HG03432 (cell line): ENCODE results near the gene INTS3.
"Not testable (repeated sequence)": the region's sequence is repeated elsewhere in the genome, so short reads cannot be mapped to it uniquely, and the experiment has no call there.

Source experiments
- ATAC-seq: cut with Tn5 transposase; IDR thresholded peaks from one replicate; pipeline ENCODE4 v1.9.1; 2021; ENCODE audit warnings: mild to moderate bottlenecking, moderate library complexity; ENCODE audit not compliant: unreplicated experiment

INTS3 gene

DNA sequence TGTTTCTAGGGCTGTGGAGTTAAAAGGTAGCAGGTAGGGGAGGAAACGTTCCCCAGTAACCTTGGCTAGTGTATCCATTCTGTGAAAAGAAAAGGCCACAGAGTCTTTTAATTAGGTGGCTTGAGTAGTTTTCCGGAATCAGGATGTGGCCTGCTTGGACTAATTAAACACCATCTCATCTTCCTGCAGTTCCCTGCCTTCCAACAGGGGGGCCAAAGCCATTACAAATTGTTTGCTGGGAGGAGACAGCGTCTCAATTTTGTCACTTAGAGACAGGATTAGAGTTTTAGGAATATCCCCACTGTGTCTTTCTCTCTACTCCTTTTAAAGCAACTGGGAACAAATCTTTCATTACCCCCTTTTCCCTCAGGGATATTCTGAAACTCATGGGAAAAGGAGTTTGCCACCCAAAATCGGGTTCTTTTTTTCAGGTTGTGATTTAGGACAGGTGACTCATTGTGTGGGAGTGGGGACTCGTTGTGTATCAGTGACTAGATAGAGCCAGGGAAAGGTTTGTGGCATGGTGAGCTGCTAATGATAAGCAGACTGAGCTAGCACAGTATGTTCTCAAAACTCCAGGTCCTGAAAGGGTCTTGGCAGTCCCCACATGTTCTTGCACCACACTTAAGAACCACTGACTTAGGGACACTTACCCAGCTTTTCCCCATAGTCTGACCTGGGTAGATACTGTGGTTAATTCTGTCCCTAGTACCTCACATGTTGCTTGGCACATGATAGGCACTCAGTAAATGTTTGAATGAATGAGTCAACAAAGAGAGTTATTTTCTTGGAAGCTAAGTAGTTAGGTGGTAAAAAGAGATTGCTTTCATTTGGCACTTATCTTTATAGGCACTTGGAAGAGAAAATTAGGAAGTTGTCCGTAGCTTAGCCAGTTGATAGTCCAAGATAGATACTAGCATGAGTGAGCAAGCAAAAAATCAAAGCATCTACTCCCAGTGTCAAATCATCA is 22.5 kb downstream of the INTS3 start:
- no peak for ATAC-seq

DNA sequence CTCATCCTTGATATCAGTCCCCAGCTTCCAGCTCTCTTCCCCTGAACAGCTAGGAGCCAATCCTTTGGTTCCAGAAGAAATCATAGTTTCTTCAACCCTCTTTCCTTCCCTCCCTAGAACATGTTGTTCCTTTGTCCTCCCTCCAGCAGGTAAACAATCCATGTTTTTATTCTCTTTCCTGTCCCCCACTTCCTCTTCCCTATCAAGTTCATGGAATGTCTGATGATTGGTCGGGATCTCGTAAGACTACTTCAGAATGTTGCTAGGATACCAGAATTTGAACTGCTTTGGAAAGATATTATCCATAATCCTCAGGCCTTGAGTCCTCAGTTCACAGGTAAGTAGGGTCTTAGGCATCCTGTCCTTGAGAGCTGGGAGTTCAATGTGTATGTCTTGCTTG is 24.2 kb downstream of the INTS3 start:
- ATAC-seq = no peak

DNA sequence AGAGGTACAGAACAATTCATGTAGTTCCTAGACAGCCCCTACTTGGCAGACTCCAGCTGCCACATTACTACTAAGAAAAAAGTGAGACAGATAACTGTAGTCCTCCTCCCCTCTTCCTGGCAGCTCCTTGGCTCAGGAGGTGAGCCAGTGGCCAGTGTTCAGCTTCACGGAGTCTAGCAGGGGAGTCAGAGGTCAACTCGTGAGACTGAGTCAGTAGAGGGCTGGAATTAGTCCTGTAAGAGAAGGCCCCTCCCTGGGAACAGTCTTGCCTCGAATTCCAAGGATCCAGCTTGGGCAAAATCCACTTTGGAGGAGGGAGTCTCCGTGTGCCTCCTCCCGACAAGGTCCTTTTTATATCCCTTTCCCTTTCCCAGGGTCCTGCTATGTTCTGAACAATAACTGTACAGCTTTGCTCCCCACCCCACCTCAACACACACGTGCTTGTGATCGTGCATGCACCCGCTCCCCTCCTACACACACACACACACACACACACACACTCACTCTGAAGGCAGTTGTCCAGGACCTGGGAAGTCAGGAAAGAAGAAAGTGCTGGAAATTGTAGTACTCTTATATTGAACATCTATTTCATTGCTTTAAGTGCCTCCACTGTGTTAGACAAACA is 24.8 kb downstream of the INTS3 start:
- no peak for ATAC-seq

DNA sequence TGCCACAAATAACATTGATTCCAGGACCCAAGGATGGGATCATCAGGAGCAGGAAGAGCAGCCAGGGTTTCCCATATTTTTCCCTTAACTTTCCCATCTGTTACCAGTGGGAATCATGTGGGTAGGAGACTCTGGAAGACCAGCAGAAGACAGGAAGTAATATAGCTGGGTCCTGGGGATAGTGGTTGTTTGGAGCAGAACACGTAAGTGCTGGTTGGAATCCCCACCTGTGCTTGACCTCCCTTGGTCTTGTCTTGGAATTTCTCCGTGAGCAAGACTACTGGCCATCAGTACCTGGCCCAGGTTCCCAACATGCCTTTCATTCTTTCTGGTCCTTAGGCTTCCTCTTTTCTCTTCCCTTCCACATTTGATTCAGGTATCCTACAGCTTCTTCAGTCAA is 26.4 kb downstream of the INTS3 start:
- ATAC-seq = no peak

DNA sequence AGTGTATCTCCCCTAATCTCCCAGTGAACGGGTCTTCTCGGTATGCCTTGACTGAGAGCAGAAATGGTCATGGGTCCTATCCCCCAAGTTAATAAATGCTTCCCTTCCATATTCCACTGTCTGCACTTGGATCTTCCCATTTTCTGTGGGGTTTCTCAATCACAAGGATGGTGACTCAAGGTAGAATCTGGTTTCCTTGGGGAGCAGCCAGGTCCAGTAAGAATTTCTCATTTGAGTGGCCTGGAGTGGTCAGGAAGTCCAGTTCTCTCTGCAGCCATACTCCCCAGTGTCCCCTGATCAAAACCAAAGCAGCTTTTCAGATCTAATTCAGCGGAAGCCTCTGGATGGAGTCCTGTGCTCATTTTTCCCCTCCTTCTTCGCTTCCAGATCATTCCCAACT is 32.6 kb downstream of the INTS3 start:
- no peak for ATAC-seq

DNA sequence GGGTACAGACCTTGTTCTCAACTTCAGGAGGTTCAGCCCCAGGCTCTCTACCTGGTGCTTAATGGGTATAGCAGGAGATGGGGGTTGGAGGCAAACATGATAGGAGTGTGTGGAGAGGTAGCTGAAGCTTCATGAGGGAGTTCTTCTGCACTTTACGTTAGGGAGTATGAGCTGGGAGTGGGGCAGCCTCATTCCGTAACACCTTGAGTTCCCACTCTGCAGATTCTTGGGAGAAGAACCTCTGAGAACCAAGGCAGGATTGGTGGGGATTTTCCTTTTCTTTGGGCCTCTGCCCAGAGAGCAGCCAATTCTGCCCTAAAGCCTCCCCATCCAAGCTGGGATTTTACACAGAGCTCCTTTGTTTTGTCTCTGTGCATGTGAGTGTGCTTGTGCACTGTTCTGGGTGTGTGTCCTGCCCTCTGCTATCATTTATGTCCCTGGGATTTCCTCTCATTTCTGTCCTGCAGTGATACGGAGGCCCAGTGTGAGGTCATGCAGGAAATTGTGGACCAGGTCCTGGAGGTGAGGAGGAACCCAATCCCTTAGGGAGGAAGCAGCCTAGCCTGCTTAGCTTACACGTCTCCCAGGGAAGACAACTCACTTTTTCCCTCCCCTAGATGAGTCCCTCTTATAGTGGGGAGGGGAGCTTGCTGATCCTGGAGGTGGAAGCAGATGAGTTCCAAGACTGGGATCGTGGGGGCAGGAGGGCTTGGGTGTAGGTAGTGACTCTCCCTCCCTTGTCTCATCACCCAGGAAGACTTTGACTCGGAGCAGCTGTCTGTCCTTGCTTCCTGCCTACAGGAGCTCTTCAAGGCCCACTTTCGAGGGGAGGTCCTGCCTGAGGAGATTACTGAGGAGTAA is 35.7 kb downstream of the INTS3 start:
- ATAC-seq = no peak

DNA sequence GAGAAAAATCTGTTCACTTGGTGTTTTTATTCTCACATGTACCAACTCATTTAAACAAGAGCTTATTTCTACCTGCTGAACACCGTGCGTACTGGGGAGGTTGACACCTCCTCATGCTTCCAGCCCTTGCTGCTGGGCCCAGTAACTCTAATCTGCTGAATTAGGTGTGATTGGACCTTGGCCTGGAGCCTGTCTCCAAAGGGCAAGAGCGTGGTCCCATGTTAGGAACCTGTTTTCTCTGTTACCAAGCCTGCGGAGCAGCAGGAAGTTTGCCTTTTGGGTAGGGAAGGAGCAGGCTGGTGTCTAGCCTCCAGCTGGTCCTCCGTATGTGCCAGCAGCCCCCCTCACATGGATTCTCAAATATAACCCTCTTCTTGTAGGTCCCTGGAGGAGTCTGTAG is 36.5 kb downstream of the INTS3 start:
- ATAC-seq = no peak

DNA sequence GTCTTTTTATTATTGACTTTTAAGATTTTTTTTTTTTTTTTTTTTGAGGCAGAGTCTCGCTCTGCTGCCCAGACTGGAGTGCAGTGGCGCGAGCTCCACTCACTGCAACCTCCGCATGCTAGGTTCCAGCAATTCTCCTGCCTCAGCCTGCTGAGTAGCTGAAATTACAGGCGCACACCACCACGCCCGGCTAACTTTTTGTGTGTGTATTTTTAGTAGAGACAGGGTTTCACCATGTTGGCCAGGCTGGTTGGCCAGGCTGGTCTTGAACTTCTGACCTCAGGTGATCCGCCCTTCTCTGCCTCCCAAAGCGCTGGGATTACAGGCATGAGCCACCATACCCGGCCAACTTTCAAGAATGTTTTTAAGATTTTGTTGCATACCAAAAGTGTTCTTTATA is 38.8 kb downstream of the INTS3 start:
- ATAC-seq = not testable (repeated sequence)

DNA sequence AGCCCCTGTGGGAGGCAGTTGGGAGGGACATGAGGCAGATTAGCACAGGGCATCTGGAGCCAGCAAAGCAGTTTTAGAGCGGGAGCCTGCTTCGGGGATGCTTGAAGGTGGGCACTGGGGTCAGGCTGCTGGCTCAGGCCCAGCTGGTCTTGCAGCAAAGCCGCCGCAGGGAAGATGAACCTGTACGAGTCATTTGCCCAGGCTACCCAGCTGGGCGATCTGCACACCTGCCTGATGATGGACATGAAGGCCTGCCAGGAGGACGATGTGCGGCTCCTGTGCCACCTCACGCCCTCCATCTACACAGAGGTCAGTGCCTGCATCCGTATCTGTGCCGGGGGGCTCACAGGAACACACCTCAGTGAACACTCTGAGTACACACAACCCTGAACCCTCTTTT is 39.7 kb downstream of the INTS3 start:
- no peak for ATAC-seq

DNA sequence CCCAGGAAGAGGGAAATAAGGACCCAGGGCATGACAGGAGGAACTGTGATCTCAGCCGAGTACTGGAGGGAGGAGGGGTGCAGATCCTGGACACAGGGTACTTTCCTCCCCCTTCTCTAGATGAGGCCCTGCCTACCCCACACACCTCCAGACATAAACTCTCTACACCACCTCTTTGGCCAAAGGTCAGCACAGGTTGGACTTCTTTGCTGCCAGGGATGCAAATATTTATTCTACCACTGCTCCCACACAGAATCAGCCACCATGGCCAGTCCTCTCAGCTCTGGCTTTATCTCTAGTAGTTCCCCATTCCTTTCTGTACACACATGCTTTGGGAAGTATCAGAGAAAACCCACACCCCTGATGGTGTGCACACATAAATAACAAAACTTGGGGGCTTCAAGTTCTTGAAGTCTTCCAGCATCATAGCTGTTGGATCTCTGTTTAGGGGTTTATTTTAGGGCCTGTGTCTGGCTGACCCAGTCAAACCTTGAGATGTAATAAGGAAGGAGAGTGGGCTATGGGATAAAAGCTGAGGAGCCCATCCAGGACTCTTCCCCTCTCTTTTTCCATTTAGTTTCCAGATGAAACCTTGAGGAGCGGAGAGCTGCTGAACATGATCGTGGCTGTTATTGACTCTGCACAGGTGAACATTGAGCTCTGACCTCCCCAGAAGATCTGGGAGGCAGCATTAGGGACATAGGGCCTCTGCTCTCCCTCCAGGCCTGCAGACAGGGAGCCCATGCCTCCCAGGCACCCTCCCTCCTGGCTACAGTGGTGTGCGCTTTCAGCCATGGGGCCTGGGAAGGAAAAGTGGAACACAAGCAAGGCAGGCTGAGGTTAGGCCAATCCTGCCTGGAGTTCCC is 40.7 kb downstream of the INTS3 start:
- ATAC-seq = no peak

DNA sequence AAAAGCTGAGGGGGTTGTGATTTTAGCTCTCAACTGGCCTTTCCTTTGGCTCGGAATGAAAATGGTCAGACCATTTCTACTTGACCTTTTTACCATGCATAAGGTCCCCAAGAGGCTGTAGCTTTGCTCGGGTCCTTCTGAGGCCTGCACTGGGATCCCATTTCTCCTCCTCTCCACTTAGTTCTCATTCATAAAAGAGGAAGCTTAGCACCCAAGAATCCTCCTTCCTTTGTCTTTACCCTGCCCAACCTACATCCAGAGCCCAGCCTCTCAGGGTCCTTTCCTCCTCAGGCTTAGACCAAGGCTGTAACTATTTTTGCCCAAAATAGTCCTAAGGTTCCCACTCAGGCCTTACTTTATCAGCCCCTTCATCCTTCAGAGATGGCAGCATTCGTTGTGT is 41.4 kb downstream of the INTS3 start:
- no peak for ATAC-seq

DNA sequence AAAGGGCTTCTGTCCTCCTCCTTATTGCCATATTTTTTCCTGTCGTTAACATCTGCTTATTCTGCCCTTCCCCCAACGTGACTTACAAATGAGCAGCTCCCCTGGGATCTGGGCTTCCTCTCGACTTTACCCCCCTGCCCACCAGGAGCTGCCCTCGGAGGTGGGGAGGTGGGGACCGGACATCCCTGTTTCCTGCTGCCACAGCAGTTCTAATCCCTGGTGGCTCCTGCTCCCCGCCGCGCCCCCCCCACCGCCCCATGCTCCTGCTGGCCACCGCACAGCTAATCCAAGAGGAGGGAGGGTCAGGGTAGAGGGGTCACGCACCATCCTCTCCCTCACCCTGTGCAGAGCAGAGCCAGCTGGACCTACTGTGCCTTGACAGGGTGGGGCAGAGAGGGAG is 42.9 kb downstream of the INTS3 start:
- ATAC-seq = no peak

DNA sequence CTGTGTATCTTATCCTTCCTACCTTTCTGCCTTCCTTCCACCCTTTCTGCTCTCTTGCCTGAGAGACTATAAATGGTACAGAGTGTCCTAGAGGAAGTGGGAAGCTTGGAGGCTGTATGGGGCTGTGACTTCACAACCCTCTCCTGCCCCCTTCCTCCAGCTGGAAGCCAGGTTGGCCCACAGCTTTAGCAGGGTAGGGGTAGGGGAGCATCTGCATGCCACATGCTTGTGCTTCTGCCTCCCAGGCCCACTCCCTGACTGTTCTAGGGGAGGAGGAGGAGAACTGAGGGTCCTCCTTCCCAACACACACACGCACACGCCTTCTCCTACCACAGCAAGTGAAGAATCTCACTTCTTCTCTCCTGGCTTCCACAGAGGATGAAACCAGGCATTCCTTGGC is 43.4 kb downstream of the INTS3 start:
- no peak for ATAC-seq

DNA sequence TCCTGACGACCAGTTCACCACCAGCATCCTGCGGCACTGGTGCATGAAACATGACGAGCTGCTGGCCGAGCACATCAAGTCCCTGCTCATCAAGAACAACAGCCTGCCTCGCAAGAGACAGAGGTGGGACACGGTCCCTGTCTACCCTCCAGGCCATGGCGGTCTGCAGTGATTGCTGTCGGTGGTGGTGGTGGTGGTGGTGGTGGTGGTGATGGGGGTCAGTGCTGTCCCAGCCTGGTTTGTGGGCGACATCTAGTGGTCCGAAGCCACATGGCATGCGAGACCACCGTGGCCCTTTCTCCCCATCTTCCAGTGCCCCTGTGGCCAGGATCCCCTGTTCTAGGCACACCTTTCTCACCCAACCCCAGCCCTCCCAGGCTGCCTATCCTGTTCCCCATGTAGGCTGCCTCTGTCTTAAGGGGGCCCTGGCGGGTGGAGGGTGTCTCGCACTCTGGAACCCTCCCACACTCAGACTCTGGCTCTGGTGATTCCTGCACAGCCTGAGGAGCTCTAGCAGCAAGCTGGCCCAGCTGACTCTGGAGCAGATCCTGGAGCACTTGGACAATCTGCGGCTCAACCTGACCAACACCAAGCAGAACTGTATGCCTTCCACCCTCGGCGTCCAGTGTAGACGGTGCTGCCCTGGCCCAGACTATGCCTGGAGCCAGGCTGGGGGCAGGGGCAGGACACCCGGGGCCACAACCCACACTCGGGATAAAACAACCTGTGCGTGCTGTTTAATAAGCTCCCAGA is 44.2 kb downstream of the INTS3 start:
- ATAC-seq = no peak

DNA sequence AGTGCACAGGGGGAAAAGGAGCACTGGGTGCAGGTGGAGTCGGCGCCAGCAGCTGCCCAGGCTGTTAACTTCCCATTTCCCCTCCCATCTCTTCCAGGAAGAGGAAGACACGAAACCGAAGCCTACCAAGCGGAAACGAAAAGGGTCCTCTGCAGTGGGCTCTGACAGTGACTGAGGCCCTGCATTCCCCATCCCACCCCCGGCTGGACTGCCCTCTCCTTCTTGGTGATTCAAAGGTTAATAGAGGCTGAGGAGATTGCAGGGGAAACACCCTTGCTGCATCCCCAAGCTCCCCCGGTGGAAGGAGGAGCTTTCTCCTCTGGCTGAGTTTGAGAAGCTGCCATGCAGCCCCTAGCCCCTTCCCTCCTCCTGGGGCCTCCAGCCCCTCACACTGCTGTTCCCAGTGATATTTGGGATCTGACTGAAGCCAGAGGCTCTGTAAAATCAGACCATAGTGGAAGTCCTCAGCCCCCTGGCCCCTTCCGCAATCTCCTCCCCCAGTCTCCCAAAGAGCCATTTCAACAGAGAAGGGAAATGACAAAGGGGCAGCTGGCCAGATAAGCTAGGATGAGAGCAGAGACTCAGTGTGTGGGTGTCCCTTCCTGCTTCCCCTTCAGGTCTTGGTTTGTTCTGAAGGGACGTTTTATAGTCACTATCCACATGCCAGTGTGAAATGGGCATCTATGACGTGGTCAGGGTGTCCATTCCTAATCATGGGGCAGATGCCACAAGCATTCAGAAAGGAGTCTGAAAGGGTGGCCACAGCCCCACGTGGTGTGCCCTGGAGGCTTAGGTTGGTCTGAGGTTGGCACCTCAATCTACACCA is 45.5 kb downstream of the INTS3 start:
- no peak for ATAC-seq

DNA sequence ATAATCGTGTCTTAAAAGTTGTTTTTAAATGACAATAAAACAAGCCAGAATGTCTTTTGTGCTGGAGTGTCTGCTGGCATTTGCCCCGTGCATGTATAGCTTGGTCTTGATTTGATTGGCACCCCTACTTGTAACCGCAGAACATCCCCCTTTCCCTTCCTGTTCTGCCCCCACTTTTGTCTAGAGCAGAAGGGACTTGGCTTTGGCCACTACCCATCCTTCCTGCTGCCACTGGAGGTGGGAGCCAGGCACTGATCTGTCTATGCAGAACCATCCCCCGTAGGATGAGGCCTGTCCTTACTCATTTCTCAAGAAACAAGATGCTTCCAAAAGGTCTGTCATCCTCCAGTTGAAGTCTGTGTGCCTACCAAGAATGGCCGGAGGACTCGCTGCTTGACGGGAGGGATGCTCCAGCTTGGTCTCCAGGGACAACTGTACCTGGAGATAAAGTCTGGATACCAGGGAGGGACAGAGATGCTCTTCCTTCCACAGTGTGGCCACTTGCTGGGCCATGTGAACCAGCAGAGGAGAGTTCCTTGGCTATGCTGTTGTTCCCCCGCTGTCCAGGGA is 46.3 kb downstream of the INTS3 start:
- no peak for ATAC-seq

DNA sequence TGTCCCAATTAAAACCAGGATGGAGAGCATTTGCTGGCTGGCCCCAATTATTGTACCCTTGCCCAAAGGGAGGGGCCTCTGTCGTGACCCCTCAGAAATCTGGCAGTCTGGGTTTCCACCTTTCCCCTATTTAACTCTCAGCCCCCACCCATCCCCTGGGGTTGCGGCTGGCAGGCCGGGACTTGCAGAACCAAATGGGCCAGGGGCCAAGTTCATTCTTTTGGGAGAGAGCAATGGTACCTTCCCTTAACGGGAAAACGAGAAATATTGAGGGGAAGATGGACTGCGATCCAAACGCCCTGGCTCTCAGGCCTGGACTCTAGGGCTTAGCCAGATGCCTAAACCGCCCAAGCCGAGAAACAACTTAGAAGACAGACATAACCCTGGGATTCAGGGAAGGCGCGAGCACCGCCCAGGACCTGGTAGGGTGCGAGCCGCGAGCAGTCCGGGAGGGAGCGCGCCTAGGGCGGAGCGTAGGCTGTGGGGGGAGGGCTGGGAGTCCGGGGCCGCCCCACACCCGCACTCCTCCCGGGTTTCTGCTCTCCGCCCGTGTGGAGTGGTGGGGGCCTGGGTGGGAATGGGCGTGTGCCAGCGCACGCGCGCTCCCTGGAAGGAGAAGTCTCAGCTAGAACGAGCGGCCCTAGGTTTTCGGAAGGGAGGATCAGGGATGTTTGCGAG is 47.1 kb downstream of the INTS3 start, which contains the start of gene SLC27A3:
TSS of gene SLC27A3 (plus strand) at position 628 of the 678 bp plus-strand sequence. CDS start 91 bp downstream, outside the sequence.
- peak; percentile 22 for ATAC-seq
